OCI-LY7 (cell line): ENCODE measurements around the gene EIF4E1B. TPM values are rescaled to one million over a fixed set of nuclear protein-coding genes. Genes with fewer than 3 reads are reported as not detected.

ENCODE experiments used
- BruUV-seq: library from RNA; stranded (reverse); fragments of 400-500 nt; replicated peaks from 2 replicates; lab custom pipeline; 2021; lab: Mats Ljungman, UMichigan
- CTCF ChIA-PET: fragments of 300-600 bp; sonication (Branson Sonifier 250); formaldehyde crosslinking; loops from one replicate; lab custom pipeline; 2022; ENCODE audit warnings: antibody characterized with exemption; ENCODE audit not compliant: unreplicated experiment; lab: Charles Lee
- POLR2A ChIA-PET: fragments of 300-600 bp; sonication (Branson Sonifier 250); formaldehyde crosslinking; loops from one replicate; lab custom pipeline; 2022; ENCODE audit warnings: antibody characterized with exemption; lab: Charles Lee
- DNase-seq: peaks from one replicate; pipeline ENCODE4 v3.0.0-alpha.2; 2015; ENCODE audit warnings: low spot score
- H2AFZ ChIP-seq: fragments of 200-600 bp; sonication (generic), shearing (Covaris generic); 2 replicates; pipeline ENCODE4 v1.6.1; 2014; ENCODE audit warnings: mild to moderate bottlenecking, antibody characterized with exemption, low read length, moderate library complexity
- H3K27ac ChIP-seq: fragments of 200-600 bp; sonication (generic); 2 replicates; pipeline ENCODE4 v1.5.1; 2014; ENCODE audit warnings: mixed run types, low read depth, mild to moderate bottlenecking, moderate library complexity, low read length, inconsistent platforms; ENCODE audit not compliant: poor library complexity, severe bottlenecking
- H3K36me3 ChIP-seq: fragments of 200-600 bp; sonication (generic); 2 replicates; pipeline ENCODE4 v1.6.1; 2014; ENCODE audit warnings: mild to moderate bottlenecking, antibody characterized with exemption, low read length, moderate library complexity, mixed read lengths; ENCODE audit not compliant: insufficient read depth
- H3K4me1 ChIP-seq: fragments of 200-600 bp; sonication (generic); 2 replicates; pipeline ENCODE4 v1.5.1; 2014; ENCODE audit warnings: mild to moderate bottlenecking, low read length; ENCODE audit not compliant: insufficient read depth, poor library complexity, severe bottlenecking
- H3K4me2 ChIP-seq: fragments of 200-600 bp; sonication (generic); 2 replicates; pipeline ENCODE4 v1.6.1; 2014; ENCODE audit warnings: mild to moderate bottlenecking, low read length
- H3K4me3 ChIP-seq: fragments of 200-600 bp; sonication (generic); 2 replicates; pipeline ENCODE4 v1.5.1; 2014; ENCODE audit warnings: mild to moderate bottlenecking, low read depth, low read length; ENCODE audit not compliant: poor library complexity, severe bottlenecking
- H3K79me2 ChIP-seq: fragments of 200-600 bp; sonication (generic); 2 replicates; pipeline ENCODE4 v1.6.1; 2016; ENCODE audit warnings: low read depth, mild to moderate bottlenecking, low read length, moderate library complexity, mixed read lengths; ENCODE audit not compliant: insufficient read depth
- H3K9me2 ChIP-seq: fragments of 200-600 bp; sonication (generic); 2 replicates; pipeline ENCODE4 v1.6.1; 2016; ENCODE audit warnings: mild to moderate bottlenecking, low read length, mixed read lengths; ENCODE audit not compliant: insufficient read depth
- H3K9me3 ChIP-seq: fragments of 200-600 bp; sonication (generic); 2 replicates; pipeline ENCODE4 v1.6.1; 2014; ENCODE audit warnings: mild to moderate bottlenecking, mixed run types, low read length, mixed read lengths
- H4K20me1 ChIP-seq: fragments of 200-600 bp; sonication (generic); 2 replicates; pipeline ENCODE4 v1.6.1; 2014; ENCODE audit warnings: mild to moderate bottlenecking, antibody characterized with exemption, low read length, moderate library complexity, mixed read lengths; ENCODE audit not compliant: insufficient read depth
- CTCF ChIP-seq: fragments of 200-600 bp; sonication (generic); conservative IDR thresholded peaks from 2 replicates; pipeline ENCODE4 v1.5.1; 2014; ENCODE audit warnings: mild to moderate bottlenecking, antibody characterized with exemption, low read length, moderate library complexity, mixed read lengths
- EZH2phosphoT487 ChIP-seq: fragments of 200-600 bp; sonication (generic); IDR thresholded peaks from 2 replicates; pipeline ENCODE4 v1.6.1; 2018; ENCODE audit warnings: low read depth, borderline replicate concordance, mild to moderate bottlenecking, mixed run types, antibody characterized with exemption, low read length, moderate library complexity, mixed read lengths
- intact Hi-C: fragments of 100-400 bp; cut with micrococcal nuclease; formaldehyde crosslinking; loops from one replicate; pipeline ENCODE4 v1.10.0; 2022; ENCODE audit not compliant: unreplicated experiment
- total RNA-seq, 2 experiments: library from RNA; depleted of rRNA in 1 of 2; stranded (reverse); fragments of >200 nt in 1 of 2; shearing (Covaris generic) in 1 of 2; gene quantifications; 2 replicates each; pipeline ENCODE4 v1.2.3, GENCODE V29; 2014 to 2022

Gene EIF4E1B
- total RNA-seq, 2 experiments from 2014 or later, result 0.16 to 2.4 TPM

- DNase-seq, result peak; percentile 43
- Histone ChIP-seq H3K9me3 (no peaks in the 10 kb centered on the region), H3K4me3 (peak overlapping the region; percentile 73), H2AFZ (no peak overlapping the region), H3K36me3 (no peaks in the 10 kb centered on the region), H3K4me2 (peak overlapping the region; percentile 87), H3K4me1 (peaks cover 14% of the 10 kb centered on the region), H3K27ac (no peak overlapping the region), H3K79me2 (no peaks in the 10 kb centered on the region), H4K20me1 (no peaks in the 10 kb centered on the region), H3K9me2 (no peaks in the 10 kb centered on the region)
- intact Hi-C loops, result no loop called here
- ChIA-PET POLR2A (no interaction called here), CTCF (interaction anchor here (0.5 kb wide), 1 partner anchor 10 kb away, joined by 3 read pairs; no protein-coding TSS in a partner anchor)
- TF ChIP-seq EZH2phosphoT487 (no peak), CTCF (no peak)
- no TSS peak for BruUV-seq
Measured at GRCh38 chr5:176608937-176609723, 21.3 kb upstream of the EIF4E1B start.

GRCh38 chr5:176609724-176610434 lies 20.6 kb upstream of the EIF4E1B start, which contains the start of gene GPRIN1:
TSS of gene GPRIN1 (minus strand) at chr5:176610156. CDS start at chr5:176599834, 10,322 bp downstream.
- peak within 1 kb of the TSS; percentile 87 for H3K4me2 ChIP-seq
- no peaks in the 10 kb centered on the region for H4K20me1 ChIP-seq
- no peaks in the 10 kb centered on the region for H3K9me3 ChIP-seq
- CTCF ChIA-PET, result no interaction called here
- no peak within 1 kb of the TSS for H3K27ac ChIP-seq
- no peaks in the 10 kb centered on the region for H3K36me3 ChIP-seq
- no peaks in the 10 kb centered on the region for H3K79me2 ChIP-seq
- peak within 1 kb of the TSS; percentile 73 for H3K4me3 ChIP-seq
- intact Hi-C loops, result no loop called here
- peak within 1 kb of the TSS; percentile 75 for H2AFZ ChIP-seq
- peak; percentile 80 for DNase-seq
- H3K4me1 ChIP-seq, result peaks cover 14% of the 10 kb centered on the region
- POLR2A ChIA-PET, result no interaction called here
- no peak for TF ChIP-seq EZH2phosphoT487
- peak; percentile 61 for TF ChIP-seq CTCF
- H3K9me2 ChIP-seq, result no peaks in the 10 kb centered on the region
- no TSS peak for BruUV-seq

GRCh38 chr5:176610435-176610773 lies 20.1 kb upstream of the EIF4E1B start:
- Histone ChIP-seq H3K27ac (no peak overlapping the region), H3K4me2 (peak overlapping the region; percentile 87), H4K20me1 (no peaks in the 10 kb centered on the region), H2AFZ (peak overlapping the region; percentile 75), H3K79me2 (no peaks in the 10 kb centered on the region), H3K4me1 (peaks cover 14% of the 10 kb centered on the region), H3K4me3 (peak overlapping the region; percentile 73), H3K9me3 (no peaks in the 10 kb centered on the region), H3K36me3 (no peaks in the 10 kb centered on the region), H3K9me2 (no peaks in the 10 kb centered on the region)
- ChIA-PET POLR2A (no interaction called here), CTCF (no interaction called here)
- DNase-seq, result no peak
- no TSS peak for BruUV-seq
- no peak for TF ChIP-seq CTCF
- no peak for TF ChIP-seq EZH2phosphoT487
- intact Hi-C loops, result no loop called here
